ENCODE results near the gene GSTM5.
"Not testable (repeated sequence)": the region's sequence is repeated elsewhere in the genome, so short reads cannot be mapped to it uniquely, and the experiment has no call there.

The GSTM5 gene

GRCh38 chr1:109762821-109763645, 51.0 kb downstream of the GSTM5 start:
- no peak for DNase-seq

- no peak for DNase-seq
Measured at GRCh38 chr1:109763646-109764415, 51.8 kb downstream of the GSTM5 start, which contains the start of gene EPS8L3. Gene EPS8L3 (minus strand): TSS chr1:109763923. CDS start chr1:109761749, 2,174 bp downstream.

- no peak for DNase-seq
Measured at GRCh38 chr1:109764561-109765482, 52.8 kb downstream of the GSTM5 start.

- no peak for DNase-seq
Measured at GRCh38 chr1:109765483-109765815, 53.4 kb downstream of the GSTM5 start.

GRCh38 chr1:109765896-109766615, 54.0 kb downstream of the GSTM5 start:
- no peak for DNase-seq

- DNase-seq: not testable (repeated sequence)
Measured at GRCh38 chr1:109766991-109767636, 55.1 kb downstream of the GSTM5 start.
